Measurements from ENCODE around the gene CFAP251. TPM values are rescaled to one million over a fixed set of nuclear protein-coding genes. Genes with fewer than 3 reads are reported as not detected.

The CFAP251 gene
- total and polyA plus RNA-seq, 10 of the 15 experiments (the other 5 are each of a cell fraction or from before 2014, with no cell fraction given): 0.10 to 0.97 (median 0.64) TPM

- Histone ChIP-seq H3K36me3 (ENCODE audit: control insufficient read depth in 2 of 2, insufficient read depth in 2 of 2, low read length in 1 of 2) (no peaks in the 10 kb centered on the region; a peak in 1 of 4 replicates), H3K27ac (ENCODE audit: control insufficient read depth, insufficient read depth) (peak overlapping the region; percentile 45; the same call in 1 of the 2 replicates), H3K4me3 (peak overlapping the region; percentile 87), H3K9ac (ENCODE audit: control insufficient read depth, insufficient read depth, low read length) (peak overlapping the region; percentile 58), H3K79me2 (ENCODE audit: control insufficient read depth, insufficient read depth, low read length) (peaks cover 19% of the 10 kb centered on the region), H3K27me3 (replicated peaks in 1 of 2; ENCODE audit: control insufficient read depth in 2 of 2, insufficient read depth in 2 of 2, low read length in 1 of 2) (no peaks in the 10 kb centered on the region), H2AFZ (ENCODE audit: control insufficient read depth, low read depth, low read length) (peak overlapping the region; percentile 89), H3K4me1 (ENCODE audit: control insufficient read depth, insufficient read depth, low read length) (0 out of 2 replicates have a peak, but pooled peaks cover 5% of the 10 kb centered on the region), H3K9me3 (replicated peaks; ENCODE audit: control insufficient read depth, insufficient read depth, low read length) (no peaks in the 10 kb centered on the region), H3K4me2 (ENCODE audit: control insufficient read depth, insufficient read depth) (peak overlapping the region; percentile 65), H4K20me1 (ENCODE audit: control insufficient read depth, insufficient read depth) (no peaks in the 10 kb centered on the region)
- ChIA-PET CTCF (interaction anchor here (0.6 to 4.6 kb wide), 22 partner anchors 9 to 587 kb away, joined by 3 to 90 read pairs (median 3); partner anchors contain the start of genes CFAP251, RHOF and TMEM120B), POLR2A (interaction anchor here (0.6 to 2.0 kb wide), 8 partner anchors 11 to 175 kb away, joined by 3 to 11 read pairs (median 6); partner anchors contain the start of genes SETD1B and TMEM120B), RAD21 (ENCODE audit: unreplicated experiment) (interaction anchor here (0.5 to 5.3 kb wide), 13 partner anchors 31 to 235 kb away, joined by 3 to 54 read pairs (median 3); partner anchors contain the start of genes CFAP251 and RHOF), SMC1A (ENCODE audit: uncharacterized antibody, unreplicated experiment) (interaction anchor here (0.7 to 2.7 kb wide), 9 partner anchors 8 to 338 kb away, joined by 3 to 36 read pairs (median 4); partner anchors contain the start of gene RHOF)
- WGBS (ENCODE audit: insufficient coverage, insufficient replicate concordance, low lambda C conversion rate, missing lambda C conversion rate): 42% methylated on average over 6 of the region's 6 CpGs
- in situ Hi-C loops (cut with MboI) (loop anchor here (5.0 kb wide), 1 partner anchor 91 kb away; no protein-coding TSS in a partner anchor), intact Hi-C loops (cut with micrococcal nuclease; ENCODE audit: unreplicated experiment) (loop anchor here (1.0 to 5.0 kb wide), 2 partner anchors 94 to 201 kb away; no protein-coding TSS in a partner anchor)
- FAIRE-seq (no peak), ATAC-seq (no peak), DNase-seq (ENCODE audit: low read depth, low spot score) (no peak)
- TSS peak; percentile 98 for BruUV-seq (replicated peaks)
- TF ChIP-seq PKNOX1 (IDR thresholded peaks at IDR 0.05) (no peak), ZNF217 (IDR thresholded peaks at IDR 0.05) (peak; percentile 21; the same call in 1 of the 2 replicates), ZSCAN29 (IDR thresholded peaks at IDR 0.05) (no peak), PBX3 (IDR thresholded peaks at IDR 0.05; ENCODE audit: insufficient replicate concordance, low read depth, low read length) (no peak), SMAD1 (IDR thresholded peaks at IDR 0.05; ENCODE audit: low read depth, partially characterized antibody) (peak; percentile 39), ZBTB11 (CRISPR knock-in tag; IDR thresholded peaks at IDR 0.05) (0 out of 2 replicates have a peak, but pooled peaks have one; percentile 2)
Measured at GRCh38 chr12:121888083-121888477, 30.3 kb upstream of the CFAP251 start.

Data from GM12878 (cell line).